GM15510 (cell line): ENCODE measurements around the gene SLFN14.
A peak's percentile ranks its signal among the peaks of the same experiment; 100 is the strongest.

Source experiments
- POLR2A ChIP-seq: IDR thresholded peaks from 3 replicates; pipeline ENCODE4 v1.6.1; 2011; ENCODE audit warnings: borderline replicate concordance; ENCODE audit not compliant: insufficient read length; ENCODE audit errors: extremely low read depth

SLFN14 gene

DNA sequence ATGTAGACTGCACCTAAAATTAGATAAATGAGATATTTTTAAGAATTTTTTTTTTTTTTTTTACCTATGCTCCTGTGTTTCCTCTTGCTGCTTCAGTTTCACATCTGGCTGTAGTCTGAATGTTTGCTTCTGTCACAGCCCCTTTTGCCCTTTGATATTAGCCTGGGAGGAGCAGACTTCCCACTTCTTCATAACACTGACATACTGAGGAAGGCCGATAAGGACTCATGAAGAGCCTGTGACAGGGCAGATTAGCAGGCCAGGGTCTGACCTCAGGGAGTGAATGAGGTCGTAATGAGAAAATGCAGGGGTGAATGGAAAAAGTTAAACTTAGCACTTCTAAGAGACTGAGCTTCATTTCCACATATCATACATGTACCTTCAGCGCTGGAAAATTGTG, at the start of gene SLFN14:
Gene SLFN14 (minus strand): TSS at position 117 of the 400 bp plus-strand sequence. CDS start 2,757 bp downstream, outside the sequence.
- TF ChIP-seq POLR2A, result no peak

DNA sequence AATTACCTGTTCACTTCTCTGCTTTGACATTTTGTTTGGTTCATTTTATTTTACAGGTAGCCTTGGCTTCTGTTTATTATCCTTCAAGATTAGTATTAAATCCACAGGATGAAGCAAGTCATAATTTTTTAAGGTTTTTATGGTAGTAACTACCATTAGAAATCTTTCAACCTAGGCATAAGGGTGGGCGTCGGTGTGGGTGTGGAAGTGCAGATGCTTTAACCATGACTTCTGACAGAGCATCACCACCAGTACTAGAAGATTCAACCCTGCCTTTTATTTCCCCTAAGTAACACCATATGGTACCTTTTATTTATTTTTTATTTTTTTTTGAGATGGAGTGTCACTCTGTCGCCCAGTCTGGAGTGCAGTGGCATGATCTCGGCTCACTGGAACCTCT, 49.2 kb upstream of the SLFN14 start:
- TF ChIP-seq POLR2A, result no peak

DNA sequence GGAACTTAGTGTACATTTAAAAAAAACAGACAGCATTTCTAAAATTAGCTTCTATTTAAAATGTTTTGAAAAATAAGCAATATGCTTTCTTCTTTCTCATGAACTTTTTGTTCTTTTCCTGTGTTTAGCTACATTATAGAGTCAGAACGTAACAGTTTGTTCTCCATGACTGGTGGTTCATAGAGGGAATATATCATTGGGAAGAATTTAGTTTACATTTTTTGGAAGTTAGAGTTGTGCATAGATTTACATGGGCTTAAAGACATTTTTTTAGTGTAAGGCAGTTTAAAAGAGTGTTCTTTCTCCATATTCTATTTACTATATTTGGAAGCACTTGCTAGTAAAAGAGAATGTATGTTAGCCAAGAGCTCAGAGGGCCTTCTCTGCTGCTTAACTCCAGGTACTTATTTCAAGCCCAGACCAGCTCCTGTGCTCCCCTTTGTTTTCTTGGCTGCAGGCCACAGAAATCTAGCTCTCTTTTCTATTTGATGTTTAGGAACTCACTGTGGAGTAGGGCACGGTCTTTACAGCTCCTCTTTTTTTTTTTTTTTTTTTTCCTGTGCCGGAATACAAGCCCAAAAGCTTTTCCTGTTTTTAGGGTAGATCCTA, 46.7 kb upstream of the SLFN14 start:
- TF ChIP-seq POLR2A, result no peak

DNA sequence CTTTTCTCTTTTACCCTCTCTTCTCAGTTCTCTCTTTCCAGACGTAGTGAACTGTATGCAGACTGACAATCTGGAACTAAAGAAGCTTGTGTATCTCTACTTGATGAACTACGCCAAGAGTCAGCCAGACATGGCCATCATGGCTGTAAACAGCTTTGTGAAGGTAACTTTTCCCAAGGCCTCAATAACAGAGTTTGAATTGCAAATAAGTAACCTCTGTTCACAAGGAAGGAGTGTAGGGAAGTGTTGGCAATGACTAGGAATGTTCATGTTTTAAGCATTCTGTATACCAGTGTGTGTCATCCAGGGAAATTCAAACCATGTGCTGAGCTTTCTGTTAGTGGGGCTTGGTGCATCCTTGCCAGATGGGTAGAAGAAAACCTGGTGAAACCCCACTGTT, 45.1 kb upstream of the SLFN14 start:
- TF ChIP-seq POLR2A, result no peak

DNA sequence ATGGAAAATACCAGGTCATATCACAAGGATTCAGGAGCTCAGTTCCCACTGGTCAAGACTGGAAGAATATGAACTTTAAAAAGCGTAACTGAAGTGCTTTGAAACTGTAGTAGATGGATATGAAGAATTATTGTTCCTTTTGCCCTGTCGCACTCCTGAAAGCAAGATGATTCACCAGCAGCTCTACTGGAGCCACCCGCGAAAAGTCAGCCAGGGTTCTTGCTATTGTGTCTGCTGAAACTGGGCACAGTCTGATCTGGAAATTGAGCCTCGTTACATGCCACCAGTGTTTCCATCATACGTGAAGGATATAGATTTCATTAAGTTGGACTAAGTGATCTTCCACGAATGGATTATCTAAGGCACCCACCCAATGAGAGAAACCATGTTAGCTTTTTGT, 43.1 kb upstream of the SLFN14 start:
- TF ChIP-seq POLR2A, result no peak

DNA sequence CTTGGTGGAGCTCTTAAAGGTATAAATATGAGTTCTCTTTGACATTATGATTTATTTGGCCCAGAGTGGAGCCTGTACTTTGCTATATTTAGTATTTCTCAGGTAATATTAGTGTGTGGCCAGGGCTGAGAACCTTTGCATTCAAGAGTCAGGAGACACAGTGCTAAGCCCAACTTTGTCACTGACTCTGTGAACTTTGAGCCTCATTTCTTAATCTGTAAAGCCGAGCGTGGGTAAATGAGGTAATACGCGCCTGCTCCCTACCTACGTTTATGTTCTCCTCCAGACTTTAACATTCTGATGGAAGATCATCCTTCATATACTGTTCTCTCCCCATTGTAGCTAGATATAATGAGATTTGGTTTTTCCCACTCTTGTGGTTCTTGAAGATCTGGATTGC, 37.0 kb upstream of the SLFN14 start:
- no peak for TF ChIP-seq POLR2A

DNA sequence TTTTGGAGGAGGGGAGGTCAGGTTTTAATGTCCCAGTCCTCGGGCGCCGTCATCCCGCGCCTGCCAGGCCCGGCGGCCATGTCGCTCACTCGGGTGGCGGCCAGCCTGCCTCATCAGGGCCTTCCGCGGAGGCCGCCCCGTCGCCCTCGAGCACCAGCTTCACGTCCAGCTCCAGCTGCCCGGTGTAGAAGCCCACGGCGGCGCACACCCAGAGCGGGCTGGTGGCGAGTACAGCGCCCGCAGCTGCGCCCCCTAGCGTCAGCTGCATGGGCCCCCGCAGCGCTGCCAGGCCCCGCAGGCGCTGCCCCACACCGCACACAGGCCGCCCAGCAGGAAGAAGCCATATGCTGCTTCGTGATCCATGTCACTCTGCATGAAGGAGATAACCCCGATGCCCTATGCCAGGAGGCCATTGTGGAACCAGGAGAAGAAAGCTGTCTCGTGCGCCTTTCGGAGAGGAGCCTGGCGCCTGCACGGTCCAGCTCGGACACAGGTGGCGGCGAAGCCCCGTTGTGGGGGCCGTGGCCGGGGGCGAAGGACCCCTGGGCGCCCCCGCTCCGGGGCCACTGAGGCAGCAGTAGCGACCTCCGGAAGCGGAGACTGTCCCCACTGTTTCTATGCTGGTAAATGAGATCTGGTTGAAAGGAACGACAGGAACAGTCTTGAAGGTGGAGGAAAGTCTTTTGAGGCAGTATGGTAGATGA, 36.1 kb upstream of the SLFN14 start:
- no peak for TF ChIP-seq POLR2A

DNA sequence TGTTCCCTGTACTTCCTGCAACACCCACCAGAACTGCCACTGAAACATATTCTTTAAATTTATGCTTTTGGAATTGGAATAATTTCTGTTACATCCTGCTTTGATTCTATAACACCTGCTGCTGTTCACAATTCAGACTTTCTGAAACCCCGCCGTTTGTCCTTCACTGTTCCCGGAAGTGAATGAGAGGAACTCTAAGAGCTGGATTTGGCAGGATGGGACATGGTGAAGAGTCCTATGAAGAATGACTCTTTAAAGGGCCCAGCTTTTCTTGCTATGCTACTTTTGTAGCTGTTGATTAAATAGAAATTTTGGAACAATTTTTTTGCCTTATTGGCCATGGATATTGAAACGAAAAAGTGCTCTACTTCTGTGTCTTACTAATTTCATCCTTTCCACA, 35.5 kb upstream of the SLFN14 start:
- no peak for TF ChIP-seq POLR2A

DNA sequence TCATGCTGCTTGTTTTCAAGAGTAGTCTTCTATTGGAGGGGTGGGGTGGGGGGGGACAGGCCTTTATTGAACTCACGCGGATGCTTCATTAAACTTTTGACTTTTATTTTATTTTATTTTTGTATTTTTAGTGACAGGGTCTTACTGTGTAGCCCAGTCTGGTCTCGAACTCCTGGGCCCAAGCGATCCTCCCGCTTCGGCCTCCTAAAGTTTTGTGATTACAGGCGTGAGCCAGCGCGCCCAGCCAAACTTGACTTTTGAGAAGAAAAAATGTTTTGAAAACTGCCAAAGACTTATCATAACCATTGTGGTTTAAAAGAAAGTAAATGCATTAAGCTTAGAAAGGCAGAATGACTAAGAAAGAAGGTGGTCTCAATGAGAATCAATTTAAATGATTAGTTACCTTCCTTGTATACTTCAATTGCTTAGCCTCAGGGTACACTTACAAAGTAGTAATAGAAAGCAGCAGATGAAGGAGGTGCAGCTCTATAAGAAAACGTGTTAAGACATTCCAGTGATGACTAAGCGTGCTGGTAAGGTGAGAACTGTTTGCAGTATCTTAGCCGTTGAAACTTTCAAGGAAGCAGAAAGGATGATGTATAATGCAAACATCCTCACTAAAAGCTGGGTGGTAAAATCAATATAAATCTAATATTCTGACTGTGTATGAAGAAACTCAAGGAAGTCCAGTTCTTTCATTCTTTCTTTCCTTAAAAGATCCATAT, 27.7 kb upstream of the SLFN14 start:
- no peak for TF ChIP-seq POLR2A

DNA sequence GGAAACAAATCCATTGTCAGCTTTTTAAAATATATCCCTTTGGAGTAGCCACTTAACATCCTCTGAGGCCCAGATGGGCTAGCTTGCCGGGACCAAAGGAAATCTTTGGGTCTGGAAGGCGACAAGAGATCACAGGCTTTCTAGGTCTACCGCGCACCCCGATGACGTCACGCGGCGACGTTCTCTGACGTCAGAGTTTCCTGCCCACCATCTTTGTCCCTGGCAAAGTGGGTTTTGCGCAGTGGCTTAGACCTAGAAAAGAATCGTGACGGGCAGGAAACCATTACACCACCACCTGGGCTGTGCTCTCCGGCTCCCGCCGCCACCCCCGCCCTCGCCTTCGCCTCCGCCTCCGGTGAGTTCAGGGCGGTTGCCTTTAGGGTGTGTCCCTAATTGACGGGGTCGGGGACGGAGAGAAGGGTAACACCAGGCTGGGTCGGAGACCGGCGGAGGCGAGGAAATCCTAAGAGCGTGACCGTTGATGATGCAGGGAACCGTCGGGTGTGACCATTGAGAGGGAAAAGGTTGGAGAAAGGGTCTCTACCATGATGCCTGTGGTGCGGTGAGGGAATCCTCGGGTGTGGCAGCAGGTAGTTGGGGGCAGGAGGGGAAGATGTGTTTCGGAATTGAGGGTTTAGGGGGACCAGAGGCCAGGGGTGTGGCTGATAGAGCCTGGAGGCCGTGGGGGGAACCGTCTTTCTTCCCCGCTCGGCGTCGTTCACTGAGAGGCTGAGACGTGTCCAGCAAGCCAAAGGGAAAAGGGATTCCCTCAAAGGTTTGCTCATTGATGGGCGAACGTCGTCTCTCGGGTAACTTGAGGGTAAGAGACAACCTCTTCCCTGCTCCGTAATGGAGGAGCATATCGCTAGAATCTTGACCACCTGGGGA, 26.7 kb upstream of the SLFN14 start, which contains the start of gene AP2B1:
Gene AP2B1 (plus strand): TSS at position 249 of the 888 bp plus-strand sequence. CDS start 6,709 bp downstream, outside the sequence.
- TF ChIP-seq POLR2A, result peak; percentile 62

DNA sequence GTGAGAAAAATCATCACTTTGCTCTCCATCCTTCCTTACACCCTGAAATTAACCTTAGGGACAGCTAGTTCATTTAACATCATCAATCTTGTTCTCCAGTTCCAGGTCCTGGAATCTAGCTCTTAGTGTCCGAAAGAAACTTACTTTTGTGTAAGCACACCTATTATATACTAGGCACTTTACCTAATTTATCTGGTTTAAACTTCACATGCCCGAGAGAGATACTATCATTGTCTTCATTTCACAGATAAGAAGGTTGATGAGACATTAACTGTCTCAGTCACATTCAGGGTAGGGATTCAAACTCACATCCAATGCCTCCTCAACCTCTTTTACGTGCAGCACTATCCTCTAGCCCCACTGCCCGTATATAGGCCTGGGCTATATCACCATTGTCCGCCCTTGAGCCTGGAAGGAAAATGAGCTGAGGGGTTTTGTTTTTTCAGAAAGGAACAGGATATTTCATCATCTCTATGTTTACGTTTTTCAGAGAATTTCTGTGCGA, 26.0 kb upstream of the SLFN14 start:
- no peak for TF ChIP-seq POLR2A

DNA sequence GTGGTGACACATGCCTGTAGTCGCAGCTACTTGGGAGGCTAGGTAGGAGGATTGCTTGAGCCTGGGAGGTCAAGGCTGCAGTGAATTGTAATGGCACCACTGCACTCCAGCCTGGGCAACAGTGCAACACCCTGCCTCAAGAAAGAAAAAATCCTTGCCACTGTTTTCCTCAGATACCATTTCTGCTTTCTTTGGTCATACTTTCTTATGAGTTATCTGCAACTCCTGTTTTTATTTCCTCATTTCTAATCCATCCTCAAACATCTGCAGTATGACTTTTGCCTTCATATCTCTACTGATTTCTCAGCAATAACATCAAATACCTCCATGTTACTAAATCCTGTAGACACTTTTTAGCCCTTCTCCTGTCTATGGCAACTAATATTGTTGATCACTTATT, 23.4 kb upstream of the SLFN14 start:
- no peak for TF ChIP-seq POLR2A

DNA sequence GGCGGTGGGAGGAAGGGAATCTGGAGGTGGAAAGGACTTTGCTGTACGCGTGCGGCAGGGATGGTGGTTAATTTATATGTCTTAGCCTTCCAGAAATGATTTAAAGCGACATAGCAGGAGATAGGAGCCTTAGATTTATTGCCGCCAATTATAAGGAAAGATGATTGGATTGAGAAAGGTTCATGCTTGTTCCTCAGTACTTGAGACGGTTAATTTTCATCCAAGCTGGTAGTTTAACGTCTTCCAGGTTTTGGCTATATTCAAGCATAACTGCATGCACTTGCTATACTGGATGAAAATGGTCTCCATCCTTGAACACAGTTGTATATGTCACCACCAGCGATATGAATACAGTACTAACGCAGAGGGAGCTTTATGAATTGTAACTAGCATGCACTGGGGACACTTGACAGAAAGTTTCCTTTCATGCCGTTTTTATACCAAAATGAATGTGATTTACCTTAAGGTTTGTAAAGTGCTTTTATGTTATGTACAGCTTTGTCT, 18.4 kb upstream of the SLFN14 start:
- TF ChIP-seq POLR2A, result no peak
